ENCODE results near the gene MANBA. TPM values are rescaled to one million over a fixed set of nuclear protein-coding genes. Genes with fewer than 3 reads are reported as not detected.

Gene MANBA
- total RNA-seq, 1 experiment from 2014 or later: 21.4 TPM

GRCh38 chr4:102732678-102733077 lies 28.1 kb downstream of the MANBA start:
- Histone ChIP-seq H2BK15ac (ENCODE audit: low read depth, low read length) (no peak overlapping the region), H3K23ac (ENCODE audit: insufficient read length, low read depth, low read length) (no peak overlapping the region), H3K23me2 (ENCODE audit: insufficient read length, low read depth, low read length, poor library complexity, severe bottlenecking) (no peaks in the 10 kb centered on the region), H3K9ac (ENCODE audit: extremely low read depth, insufficient read length, low read length) (no peak overlapping the region), H3K79me1 (ENCODE audit: insufficient read depth, low read depth, low read length, poor library complexity, severe bottlenecking) (peaks cover 4% of the 10 kb centered on the region), H2BK120ac (ENCODE audit: low read depth, low read length, poor library complexity, severe bottlenecking) (no peak overlapping the region), H2BK20ac (ENCODE audit: low read depth, low read length, poor library complexity, severe bottlenecking) (no peak overlapping the region), H2AK5ac (ENCODE audit: insufficient read length, low read length) (no peak overlapping the region), H3K79me2 (ENCODE audit: insufficient read depth, low read length) (peaks cover 4% of the 10 kb centered on the region; the same call in 1 of the 2 replicates), H3K4me1 (ENCODE audit: insufficient read depth, low read length) (no peaks in the 10 kb centered on the region; the same call in 1 of the 2 replicates), H3K4ac (ENCODE audit: low read depth, low read length) (no peak overlapping the region), H4K8ac (replicated peaks; ENCODE audit: insufficient read length, low read depth, low read length) (no peak overlapping the region), H2AFZ (ENCODE audit: low read length) (no peak overlapping the region), H4K5ac (ENCODE audit: insufficient read length, low read depth, low read length) (no peak overlapping the region), H3K4me2 (ENCODE audit: insufficient read depth, insufficient read length, low read length) (no peak overlapping the region), H3K27me3 (ENCODE audit: insufficient read depth, low read length) (no peaks in the 10 kb centered on the region), H3K27ac (ENCODE audit: insufficient read length, low read depth, low read length) (no peak overlapping the region), H3K56ac (ENCODE audit: insufficient read length, low read depth, low read length) (no peak overlapping the region), H4K20me1 (ENCODE audit: control insufficient read depth, insufficient read depth, insufficient read length) (no peaks in the 10 kb centered on the region), H3K18ac (ENCODE audit: insufficient read length, low read depth, low read length) (no peak overlapping the region), H2BK12ac (ENCODE audit: insufficient read length, low read depth, low read length) (no peak overlapping the region), H4K91ac (ENCODE audit: insufficient read length, low read depth, low read length) (no peak overlapping the region), H3T11ph (ENCODE audit: low read length) (no peak overlapping the region), H2BK5ac (ENCODE audit: insufficient read length, low read length) (no peak overlapping the region), H3K9me3 (ENCODE audit: control insufficient read depth, low read depth, low read length) (no peaks in the 10 kb centered on the region), H3K14ac (ENCODE audit: insufficient read depth, low read length) (no peak overlapping the region)
- Mint-ChIP-seq H3K27me3 (ENCODE audit: low read depth) (no peaks in the 10 kb centered on the region), H3K4me1 (peaks cover 13 to 16% of the 10 kb centered on the region in 2 experiments), H3K9me3 (peaks cover 0 to 2% of the 10 kb centered on the region in 2 experiments; a peak in 1 of 5 replicates), H3K36me3 (ENCODE audit: insufficient read depth in 1 of 3, low read depth in 3 of 3) (peaks cover 17 to 28% (median 18%) of the 10 kb centered on the region in 3 experiments), H3K4me3 (no peak overlapping the region), H3K27ac (no peak overlapping the region)
- no CpG with 5 or more reads among the region's 5 CpGs for WGBS (ENCODE audit: extremely low coverage, insufficient read length, low lambda C conversion rate)
- TF ChIP-seq CTCF (conservative IDR thresholded peaks at IDR 0.05): no peak
- DNase-seq: no peak
